GM15510 (cell line): ENCODE results near the gene CUEDC1.

Source experiments
- POLR2A ChIP-seq: IDR thresholded peaks from 3 replicates; pipeline ENCODE4 v1.6.1; 2011; ENCODE audit warnings: borderline replicate concordance; ENCODE audit not compliant: insufficient read length; ENCODE audit errors: extremely low read depth

Gene CUEDC1

DNA sequence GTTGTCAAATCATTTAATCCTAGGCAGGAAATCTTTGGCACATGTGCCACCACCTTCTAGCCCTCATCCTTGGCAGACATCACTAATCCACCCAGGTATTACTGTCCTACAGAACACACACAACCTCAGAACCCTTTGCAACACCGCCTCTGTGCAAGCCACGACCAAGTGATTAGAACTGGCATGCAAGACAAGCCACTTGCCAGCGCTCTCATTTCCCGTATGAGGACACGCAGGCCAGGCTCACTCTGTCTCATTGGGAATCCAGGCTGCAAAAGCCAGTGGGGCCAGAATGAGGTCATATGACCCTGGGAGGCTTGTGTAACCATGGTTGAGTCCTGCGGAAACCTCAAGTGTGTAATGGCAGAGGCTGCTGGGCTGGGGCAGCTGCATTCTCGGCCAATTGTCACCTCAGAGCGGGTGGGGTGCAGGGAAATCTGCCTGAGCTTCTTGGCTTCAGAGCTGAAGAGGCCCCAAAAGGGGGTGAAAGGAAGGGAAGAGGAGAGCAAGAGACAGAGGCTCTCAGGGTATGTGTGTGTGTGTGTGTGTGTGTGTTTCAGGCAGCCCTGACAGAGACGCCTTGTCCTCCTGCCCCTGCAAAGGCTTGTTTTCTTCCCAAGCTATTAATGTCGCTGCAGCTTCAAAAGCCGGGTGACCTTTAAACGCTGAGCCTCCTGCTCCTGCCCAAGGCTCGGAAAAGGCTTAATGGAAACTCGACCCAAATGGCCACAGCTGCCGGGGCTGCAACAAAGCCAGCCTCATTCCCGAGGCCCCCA, 62.2 kb downstream of the CUEDC1 start:
- no peak for TF ChIP-seq POLR2A

DNA sequence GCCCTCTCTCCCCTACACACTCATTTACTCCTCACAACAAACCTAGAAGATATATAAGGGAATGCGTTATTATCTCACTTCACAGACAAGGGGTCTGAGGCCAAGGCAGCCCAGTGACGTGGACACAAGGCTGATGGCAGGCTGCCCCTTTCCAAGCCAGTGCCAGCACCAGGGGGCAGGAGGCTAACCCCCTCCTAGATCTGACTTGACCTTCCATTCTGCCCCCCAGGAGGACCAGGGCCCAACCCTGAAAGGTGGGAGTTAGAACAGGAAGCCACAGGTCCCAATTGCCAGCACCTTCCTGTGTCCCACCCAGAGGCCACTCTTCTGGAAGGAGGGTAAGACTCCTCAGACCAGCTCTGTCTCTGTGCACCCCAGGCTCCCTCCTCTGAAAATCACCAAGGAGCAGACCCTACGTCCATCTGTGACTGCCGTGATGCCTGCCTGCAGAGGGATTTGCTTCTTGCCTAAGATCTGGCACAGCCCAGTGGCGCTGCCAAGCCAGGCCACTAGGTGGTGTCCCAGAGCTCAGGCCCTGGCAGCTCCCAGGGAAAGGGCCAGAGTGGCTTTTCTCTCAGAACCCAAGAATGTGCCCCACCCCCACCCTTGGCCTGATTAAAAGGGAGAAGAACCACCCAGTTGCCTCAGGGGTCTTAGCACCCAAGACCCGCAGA, 62.9 kb downstream of the CUEDC1 start:
- TF ChIP-seq POLR2A, result no peak

DNA sequence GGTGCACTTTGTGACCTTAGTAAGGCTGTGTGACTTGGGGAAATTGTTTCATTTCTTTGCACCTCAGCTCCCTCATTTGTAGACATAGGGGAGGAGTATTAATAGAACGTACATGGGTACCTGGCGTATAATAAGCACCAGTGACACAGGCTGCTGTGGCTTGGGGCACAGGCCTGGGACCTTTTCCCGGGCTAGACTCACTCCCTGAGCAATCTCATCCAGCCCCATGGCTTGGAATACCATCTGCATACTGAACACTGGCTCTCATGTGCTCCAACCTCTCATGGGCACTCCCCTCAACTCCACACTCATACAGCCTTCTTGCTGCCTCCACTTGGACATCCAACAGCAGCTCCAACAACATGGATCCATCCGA, 64.4 kb downstream of the CUEDC1 start:
- TF ChIP-seq POLR2A, result no peak

DNA sequence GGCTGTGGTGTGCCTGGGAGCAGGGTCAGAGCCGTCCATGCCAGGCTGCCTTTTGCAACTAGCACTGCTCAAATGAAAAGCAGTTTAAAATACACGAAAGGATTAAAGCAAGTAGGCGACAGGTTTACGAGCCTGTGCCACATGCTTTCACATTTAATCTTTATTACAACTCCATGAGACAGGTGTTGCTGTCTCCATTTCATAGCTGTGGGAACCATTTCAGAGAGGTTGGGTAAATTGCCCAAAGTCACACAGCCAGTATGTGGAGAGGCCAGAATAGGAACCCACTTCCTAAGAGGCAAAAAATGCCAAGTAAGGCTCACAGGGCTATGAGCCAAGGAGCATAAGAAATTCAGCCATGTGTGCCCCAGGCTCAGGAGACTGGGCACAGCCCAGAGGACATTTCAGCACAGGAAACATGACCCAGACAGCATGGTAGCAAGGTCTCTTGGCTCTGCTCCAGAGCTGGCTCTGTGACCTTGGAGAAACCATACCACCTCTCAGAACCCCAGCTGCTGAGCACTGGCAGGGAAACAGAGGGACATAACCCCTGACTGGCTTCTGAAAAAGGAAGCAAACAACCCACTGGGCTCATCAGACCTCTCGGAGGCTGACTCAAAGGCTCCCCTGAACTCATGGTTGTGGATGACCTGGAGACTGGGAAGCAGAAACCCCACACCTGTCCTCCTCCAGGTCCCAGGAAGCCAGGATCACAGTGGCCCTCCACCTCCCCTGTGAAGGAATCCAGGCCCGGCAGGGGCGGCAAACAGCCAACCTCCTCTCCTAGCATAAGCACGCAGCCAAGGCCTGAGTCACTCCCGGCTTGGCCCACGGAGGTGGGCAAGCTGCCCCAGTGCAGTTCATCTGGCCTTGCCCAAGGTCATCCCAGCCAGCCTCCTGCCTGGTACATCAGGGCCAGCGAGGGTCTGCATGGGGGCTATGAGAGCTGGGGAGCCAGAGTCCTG, 65.0 kb downstream of the CUEDC1 start:
- TF ChIP-seq POLR2A, result no peak

DNA sequence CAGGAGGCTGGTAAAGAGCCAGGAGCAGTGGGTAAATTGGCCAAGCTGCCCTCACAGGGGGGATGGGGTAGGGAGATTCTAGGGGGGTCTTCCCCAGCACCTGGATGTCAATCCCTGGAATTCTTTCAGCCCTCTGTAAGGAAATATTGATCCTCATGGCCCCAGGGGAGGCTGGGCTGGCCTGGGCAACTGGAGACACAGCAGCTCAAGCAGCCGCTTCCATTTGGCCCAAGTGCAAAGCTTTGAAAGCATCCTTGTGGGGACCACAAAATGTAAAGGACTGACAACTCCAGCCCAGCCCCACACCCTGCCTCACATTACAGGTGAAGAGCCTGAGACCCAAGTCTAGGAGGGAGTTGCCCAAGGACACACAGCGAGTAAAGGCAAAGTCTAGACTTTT, 66.0 kb downstream of the CUEDC1 start:
- no peak for TF ChIP-seq POLR2A

DNA sequence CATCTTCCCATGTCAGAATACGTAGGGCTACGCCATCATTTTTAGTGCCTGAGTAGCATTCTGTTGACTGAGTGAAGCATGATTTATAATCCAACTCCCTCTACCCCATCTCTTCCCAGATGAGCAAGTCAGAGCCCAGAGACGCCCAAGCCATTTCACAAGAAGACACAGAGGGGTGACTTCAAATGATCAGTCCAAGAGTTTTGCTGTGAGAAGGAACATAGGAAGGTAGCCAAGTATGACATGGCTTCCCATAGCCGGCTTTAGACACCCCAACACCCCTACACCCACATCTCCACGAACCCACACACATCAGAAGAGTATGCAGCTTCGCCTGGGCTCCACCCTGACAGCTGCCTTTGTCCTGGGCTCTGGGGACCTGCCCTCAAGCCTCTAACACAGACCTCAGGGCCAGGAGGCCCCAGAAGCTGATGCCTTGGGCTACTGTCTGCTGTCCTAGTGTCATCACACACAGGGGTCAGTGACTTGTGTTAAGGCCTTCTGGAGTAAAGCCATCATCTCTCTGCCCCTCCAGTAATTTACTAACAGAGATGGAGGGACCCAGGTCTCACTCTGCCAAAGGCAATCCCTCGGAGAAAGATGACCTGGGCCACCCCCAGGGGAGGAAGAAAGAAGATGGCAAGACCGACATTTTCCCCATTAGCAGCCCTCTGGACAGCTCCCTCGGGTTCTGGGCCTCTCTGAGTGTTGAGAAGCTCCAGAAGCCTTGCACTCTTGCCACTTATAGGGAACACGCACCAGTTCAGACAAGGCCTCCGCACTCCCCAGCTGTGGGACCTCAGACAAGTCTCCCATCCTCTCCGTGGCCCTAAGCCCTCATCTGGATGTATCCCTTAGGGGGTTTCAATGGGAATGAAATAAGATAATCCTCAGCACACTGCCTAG, 66.6 kb downstream of the CUEDC1 start:
- no peak for TF ChIP-seq POLR2A

DNA sequence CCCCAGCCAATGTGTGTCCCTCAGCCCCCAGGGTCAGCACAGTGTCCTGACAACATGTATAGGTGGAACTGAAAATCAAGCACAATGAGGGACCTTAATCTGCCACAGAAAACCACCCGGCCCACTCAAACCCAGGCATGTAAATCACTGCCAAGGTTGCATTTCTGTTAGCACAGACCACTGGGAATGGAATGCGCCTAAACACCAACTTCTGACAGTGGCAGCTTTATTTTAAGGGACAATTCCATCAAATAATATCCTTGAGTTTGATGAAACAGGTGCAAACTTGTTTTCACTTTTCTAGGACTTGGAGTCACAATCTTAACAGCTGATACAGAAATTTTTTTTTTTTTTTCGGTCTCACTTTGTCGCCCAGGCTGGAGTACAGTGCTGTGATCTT, 68.1 kb downstream of the CUEDC1 start:
- no peak for TF ChIP-seq POLR2A

DNA sequence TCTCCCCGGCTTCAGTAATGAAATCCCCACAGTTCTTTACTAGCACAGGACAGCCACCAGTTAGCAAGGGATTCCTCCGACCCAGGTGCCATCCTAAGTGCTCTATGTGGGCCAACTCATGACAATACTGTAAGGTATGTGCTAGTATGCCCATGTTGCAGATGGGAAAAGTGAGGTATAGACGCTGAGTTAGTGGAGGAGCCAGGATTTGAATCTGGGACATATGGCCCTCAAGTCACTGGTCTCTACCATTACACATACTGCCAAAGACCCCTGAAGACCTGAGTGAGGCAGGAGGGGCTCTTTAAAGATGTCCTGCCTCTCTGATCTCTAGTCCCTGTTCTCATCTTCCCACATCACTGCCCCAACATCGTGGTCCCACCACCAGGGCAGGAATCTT, 69.2 kb downstream of the CUEDC1 start:
- TF ChIP-seq POLR2A, result no peak

DNA sequence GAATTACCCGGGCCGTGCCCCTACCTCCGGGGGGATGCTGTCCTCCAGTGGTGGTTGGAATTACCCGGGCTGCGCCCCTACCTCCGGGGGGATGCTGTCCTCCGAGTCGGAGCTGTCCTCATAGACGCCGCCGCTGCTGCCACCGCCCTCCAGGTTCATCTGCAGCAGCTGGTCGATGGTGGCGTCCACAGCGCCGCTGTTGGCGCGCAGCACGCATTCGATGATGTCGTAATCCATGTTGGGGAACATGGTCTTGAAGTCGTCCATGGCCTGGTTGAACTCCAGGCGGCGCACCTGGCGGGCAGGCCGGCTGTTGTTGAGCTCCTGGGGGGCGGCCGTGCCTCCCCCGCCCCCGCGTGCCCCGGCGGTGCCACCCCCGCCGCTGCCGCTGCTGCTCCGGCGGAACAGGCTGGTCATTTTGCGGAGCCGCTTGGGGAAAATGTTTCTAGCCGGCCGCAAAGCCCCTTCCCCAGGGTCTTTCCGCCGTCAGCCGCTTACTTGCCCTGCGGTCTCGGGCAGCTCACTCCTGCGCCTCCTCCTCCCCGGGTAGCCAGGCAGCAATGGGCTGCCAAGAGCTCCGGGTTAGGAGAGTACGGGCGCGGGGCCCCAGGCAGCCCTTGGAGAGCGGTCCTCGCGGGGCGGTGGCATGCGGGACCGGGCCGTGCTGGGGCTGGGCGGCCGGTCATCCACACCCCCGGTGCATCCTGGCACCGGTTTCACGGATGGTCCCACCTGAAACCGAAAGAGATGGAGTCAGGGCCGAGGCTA, 69.9 kb downstream of the CUEDC1 start:
- no peak for TF ChIP-seq POLR2A

DNA sequence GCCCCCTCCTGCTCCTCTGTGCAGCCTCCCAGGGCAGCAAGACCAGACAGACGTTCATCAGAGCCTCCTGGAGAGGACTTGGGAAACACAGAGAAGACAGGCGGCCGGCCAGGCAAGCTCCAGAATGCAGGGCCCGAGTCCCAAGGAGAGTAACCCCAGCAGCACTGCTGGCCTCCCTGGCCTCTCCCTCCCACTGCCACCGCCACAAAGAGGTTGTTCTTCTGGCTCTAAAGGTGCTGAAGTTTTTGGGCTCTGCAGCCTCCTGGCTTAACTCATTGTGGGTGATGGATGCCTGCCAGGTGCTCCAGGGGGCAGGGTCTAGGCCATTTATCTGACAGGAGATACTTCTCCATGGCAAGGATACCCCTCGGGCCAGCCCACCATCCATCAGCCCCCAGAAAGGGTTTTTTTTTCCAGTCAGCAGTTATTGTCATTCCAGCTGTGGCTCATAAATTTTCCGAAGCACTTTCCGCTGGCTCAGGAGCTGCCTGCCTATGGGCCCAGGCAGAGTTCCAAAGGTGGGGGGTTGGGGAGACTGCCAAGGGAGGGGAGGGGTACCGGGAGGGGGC, 73.3 kb downstream of the CUEDC1 start:
- TF ChIP-seq POLR2A, result no peak

DNA sequence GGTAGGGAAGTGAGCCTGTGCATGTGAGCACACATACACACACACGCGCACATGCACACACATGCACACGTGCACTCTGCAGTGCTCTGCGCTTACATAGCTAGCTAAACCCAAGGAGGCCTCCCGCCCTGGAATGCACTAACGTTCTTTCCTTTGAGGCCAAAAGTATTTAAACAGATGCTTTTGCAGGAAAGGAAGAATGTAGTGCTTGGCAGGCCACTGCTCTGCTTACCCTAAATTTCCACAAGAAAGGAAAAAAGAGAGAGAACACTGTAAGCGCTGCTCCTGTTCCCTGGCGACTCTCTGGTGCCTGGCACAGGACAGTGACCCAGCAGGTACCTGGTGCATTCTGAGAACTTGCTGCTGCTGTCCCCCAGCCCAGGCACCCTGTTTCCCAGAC, 74.1 kb downstream of the CUEDC1 start:
- TF ChIP-seq POLR2A, result no peak

DNA sequence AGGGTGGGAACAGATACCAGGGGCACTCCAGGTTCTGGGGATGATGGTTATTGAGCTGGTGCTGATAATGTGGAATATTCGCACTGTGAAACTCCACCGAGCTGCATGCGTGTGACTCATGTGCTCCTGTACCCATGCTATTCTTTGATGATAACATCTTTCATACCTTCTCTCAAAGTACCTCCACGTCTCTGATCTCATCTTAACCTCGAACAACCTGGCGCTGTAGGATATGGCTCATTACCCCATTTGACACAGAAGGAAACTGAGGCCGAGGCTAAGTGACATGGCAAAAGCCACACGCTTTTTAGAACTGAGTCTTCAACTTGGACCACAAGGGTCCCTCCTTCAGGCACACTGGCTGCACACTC, 75.1 kb downstream of the CUEDC1 start:
- TF ChIP-seq POLR2A, result no peak

DNA sequence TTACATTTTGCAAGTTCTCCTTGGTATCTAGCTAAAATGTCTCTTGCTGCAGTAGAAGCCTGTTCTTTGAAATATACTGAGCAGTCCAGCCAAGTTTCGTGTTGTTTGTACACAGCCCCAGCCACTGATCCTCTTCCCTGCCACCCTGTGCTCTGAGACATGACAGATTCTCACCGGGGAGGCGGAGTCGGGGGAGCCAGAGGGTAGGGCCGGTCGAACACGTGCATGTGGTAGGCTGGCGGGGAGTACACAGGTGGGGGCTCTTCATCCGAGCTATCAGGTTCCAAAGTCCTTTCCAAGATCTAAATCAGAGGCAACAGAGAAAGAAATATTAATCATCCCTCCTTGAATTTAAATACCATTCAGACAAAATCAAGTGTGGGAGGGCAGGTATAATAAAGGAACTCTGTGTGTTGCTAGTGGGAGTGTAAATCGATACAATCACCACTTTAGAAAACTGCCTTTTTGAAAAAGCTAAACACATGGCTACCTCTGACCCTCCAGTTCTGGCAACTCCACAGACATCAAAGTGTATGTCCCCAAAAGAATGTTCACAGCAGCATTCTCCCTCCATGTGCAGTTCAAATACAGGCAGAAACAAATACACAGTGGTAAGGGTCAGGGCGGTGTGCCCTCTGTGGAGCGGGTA, 75.7 kb downstream of the CUEDC1 start:
- no peak for TF ChIP-seq POLR2A
